OCI-LY7 (cell line): ENCODE measurements around the gene UGT1A3. TPM values are rescaled to one million over a fixed set of nuclear protein-coding genes. Genes with fewer than 3 reads are reported as not detected.

ENCODE experiments used
- BruUV-seq: library from RNA; stranded (reverse); fragments of 400-500 nt; replicated peaks from 2 replicates; lab custom pipeline; 2021; lab: Mats Ljungman, UMichigan
- CTCF ChIA-PET: fragments of 300-600 bp; sonication (Branson Sonifier 250); formaldehyde crosslinking; loops from one replicate; lab custom pipeline; 2022; ENCODE audit warnings: antibody characterized with exemption; ENCODE audit not compliant: unreplicated experiment; lab: Charles Lee
- POLR2A ChIA-PET: fragments of 300-600 bp; sonication (Branson Sonifier 250); formaldehyde crosslinking; loops from one replicate; lab custom pipeline; 2022; ENCODE audit warnings: antibody characterized with exemption; lab: Charles Lee
- DNase-seq: peaks from one replicate; pipeline ENCODE4 v3.0.0-alpha.2; 2015; ENCODE audit warnings: low spot score
- H2AFZ ChIP-seq: fragments of 200-600 bp; sonication (generic), shearing (Covaris generic); 2 replicates; pipeline ENCODE4 v1.6.1; 2014; ENCODE audit warnings: mild to moderate bottlenecking, antibody characterized with exemption, low read length, moderate library complexity
- H3K27ac ChIP-seq: fragments of 200-600 bp; sonication (generic); 2 replicates; pipeline ENCODE4 v1.5.1; 2014; ENCODE audit warnings: mixed run types, low read depth, mild to moderate bottlenecking, moderate library complexity, low read length, inconsistent platforms; ENCODE audit not compliant: poor library complexity, severe bottlenecking
- H3K36me3 ChIP-seq: fragments of 200-600 bp; sonication (generic); 2 replicates; pipeline ENCODE4 v1.6.1; 2014; ENCODE audit warnings: mild to moderate bottlenecking, antibody characterized with exemption, low read length, moderate library complexity, mixed read lengths; ENCODE audit not compliant: insufficient read depth
- H3K4me1 ChIP-seq: fragments of 200-600 bp; sonication (generic); 2 replicates; pipeline ENCODE4 v1.5.1; 2014; ENCODE audit warnings: mild to moderate bottlenecking, low read length; ENCODE audit not compliant: insufficient read depth, poor library complexity, severe bottlenecking
- H3K4me2 ChIP-seq: fragments of 200-600 bp; sonication (generic); 2 replicates; pipeline ENCODE4 v1.6.1; 2014; ENCODE audit warnings: mild to moderate bottlenecking, low read length
- H3K4me3 ChIP-seq: fragments of 200-600 bp; sonication (generic); 2 replicates; pipeline ENCODE4 v1.5.1; 2014; ENCODE audit warnings: mild to moderate bottlenecking, low read depth, low read length; ENCODE audit not compliant: poor library complexity, severe bottlenecking
- H3K79me2 ChIP-seq: fragments of 200-600 bp; sonication (generic); 2 replicates; pipeline ENCODE4 v1.6.1; 2016; ENCODE audit warnings: low read depth, mild to moderate bottlenecking, low read length, moderate library complexity, mixed read lengths; ENCODE audit not compliant: insufficient read depth
- H3K9me2 ChIP-seq: fragments of 200-600 bp; sonication (generic); 2 replicates; pipeline ENCODE4 v1.6.1; 2016; ENCODE audit warnings: mild to moderate bottlenecking, low read length, mixed read lengths; ENCODE audit not compliant: insufficient read depth
- H3K9me3 ChIP-seq: fragments of 200-600 bp; sonication (generic); 2 replicates; pipeline ENCODE4 v1.6.1; 2014; ENCODE audit warnings: mild to moderate bottlenecking, mixed run types, low read length, mixed read lengths
- H4K20me1 ChIP-seq: fragments of 200-600 bp; sonication (generic); 2 replicates; pipeline ENCODE4 v1.6.1; 2014; ENCODE audit warnings: mild to moderate bottlenecking, antibody characterized with exemption, low read length, moderate library complexity, mixed read lengths; ENCODE audit not compliant: insufficient read depth
- CTCF ChIP-seq: fragments of 200-600 bp; sonication (generic); conservative IDR thresholded peaks from 2 replicates; pipeline ENCODE4 v1.5.1; 2014; ENCODE audit warnings: mild to moderate bottlenecking, antibody characterized with exemption, low read length, moderate library complexity, mixed read lengths
- EZH2phosphoT487 ChIP-seq: fragments of 200-600 bp; sonication (generic); IDR thresholded peaks from 2 replicates; pipeline ENCODE4 v1.6.1; 2018; ENCODE audit warnings: low read depth, borderline replicate concordance, mild to moderate bottlenecking, mixed run types, antibody characterized with exemption, low read length, moderate library complexity, mixed read lengths
- intact Hi-C: fragments of 100-400 bp; cut with micrococcal nuclease; formaldehyde crosslinking; loops from one replicate; pipeline ENCODE4 v1.10.0; 2022; ENCODE audit not compliant: unreplicated experiment
- total RNA-seq, 2 experiments: library from RNA; depleted of rRNA in 1 of 2; stranded (reverse); fragments of >200 nt in 1 of 2; shearing (Covaris generic) in 1 of 2; gene quantifications; 2 replicates each; pipeline ENCODE4 v1.2.3, GENCODE V29; 2014 to 2022

UGT1A3 gene
- total RNA-seq, 2 experiments from 2014 or later = not detected

DNA sequence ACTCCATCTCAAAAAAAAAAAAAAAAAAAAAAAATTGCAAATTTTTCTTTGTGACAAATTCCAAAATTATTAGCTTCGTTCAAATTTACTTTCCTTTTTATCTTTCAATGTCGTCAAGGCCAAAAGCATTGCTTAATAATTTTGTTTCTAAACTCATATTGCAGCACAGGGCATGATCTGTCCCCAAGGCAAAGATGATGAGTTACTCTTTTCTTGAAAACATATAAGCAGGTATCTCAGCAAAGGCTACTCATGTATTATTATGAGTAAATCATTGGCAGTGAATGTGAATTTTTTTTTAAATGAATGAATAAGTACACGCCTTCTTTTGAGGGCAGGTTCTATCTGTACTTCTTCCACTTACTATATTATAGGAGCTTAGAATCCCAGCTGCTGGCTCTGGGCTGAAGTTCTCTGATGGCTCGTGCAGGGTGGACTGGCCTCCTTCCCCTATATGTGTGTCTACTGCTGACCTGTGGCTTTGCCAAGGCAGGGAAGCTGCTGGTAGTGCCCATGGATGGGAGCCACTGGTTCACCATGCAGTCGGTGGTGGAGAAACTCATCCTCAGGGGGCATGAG, 47.2 kb upstream of the UGT1A3 start, which contains the start of gene UGT1A7:
UGT1A7 (plus strand) TSS at position 381 of the 579 bp plus-strand sequence; CDS start at position 418, 37 bp downstream.
- H3K79me2 ChIP-seq = no peaks in the 10 kb centered on the region
- CTCF ChIA-PET = no interaction called here

GRCh38 chr2:233684640-233685039, 44.2 kb upstream of the UGT1A3 start:
- no peak overlapping the region for H2AFZ ChIP-seq
- no peaks in the 10 kb centered on the region for H3K79me2 ChIP-seq
- no peaks in the 10 kb centered on the region for H3K36me3 ChIP-seq
- no peaks in the 10 kb centered on the region for H3K9me3 ChIP-seq
- intact Hi-C loops = no loop called here
- H4K20me1 ChIP-seq = no peaks in the 10 kb centered on the region
- TF ChIP-seq EZH2phosphoT487 (no peak), CTCF (no peak)
- H3K4me2 ChIP-seq = no peak overlapping the region
- H3K27ac ChIP-seq = no peak overlapping the region
- no peaks in the 10 kb centered on the region for H3K9me2 ChIP-seq
- DNase-seq = no peak
- H3K4me1 ChIP-seq = peaks cover 3% of the 10 kb centered on the region
- no TSS peak for BruUV-seq
- H3K4me3 ChIP-seq = no peak overlapping the region
- ChIA-PET POLR2A (no interaction called here), CTCF (no interaction called here)

More for the DNA sequence above, 47.2 kb upstream of the UGT1A3 start, which contains the start of gene UGT1A7:
- Histone ChIP-seq H3K9me2 (no peaks in the 10 kb centered on the region), H4K20me1 (no peaks in the 10 kb centered on the region), H3K4me2 (no peak within 1 kb of the TSS), H3K27ac (no peak within 1 kb of the TSS), H2AFZ (no peak within 1 kb of the TSS), H3K36me3 (no peaks in the 10 kb centered on the region), H3K4me1 (peaks cover 3% of the 10 kb centered on the region), H3K4me3 (no peak within 1 kb of the TSS), H3K9me3 (no peaks in the 10 kb centered on the region)
- no TSS peak for BruUV-seq
- TF ChIP-seq EZH2phosphoT487 = no peak
- no peak for TF ChIP-seq CTCF
- DNase-seq = no peak
- POLR2A ChIA-PET = interaction anchor here (0.6 to 0.7 kb wide), 4 partner anchors 44 to 918 kb away, joined by 3 read pairs; no protein-coding TSS in a partner anchor
- intact Hi-C loops = no loop called here

DNA sequence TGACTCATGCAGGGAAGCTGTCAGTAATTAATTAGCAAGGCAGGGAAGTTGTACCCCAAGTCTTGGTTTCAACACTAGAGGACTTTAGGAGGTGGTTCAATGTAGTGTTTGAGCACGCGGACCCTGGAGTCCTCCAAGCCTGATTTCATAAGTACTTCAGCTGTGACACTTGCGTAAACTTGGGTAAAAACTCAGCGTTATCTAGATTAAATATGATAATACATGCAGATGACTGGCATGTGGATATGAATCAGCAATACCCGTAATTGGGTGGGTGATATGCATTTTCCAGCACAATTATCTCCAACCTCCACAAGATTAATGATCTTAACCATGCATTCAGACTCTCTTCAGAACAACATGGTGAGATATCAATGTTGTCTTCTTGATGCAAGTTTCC, 41.9 kb upstream of the UGT1A3 start:
- DNase-seq = no peak
- Histone ChIP-seq H3K4me2 (no peak overlapping the region), H3K4me1 (peaks cover 3% of the 10 kb centered on the region), H3K9me3 (no peaks in the 10 kb centered on the region), H3K79me2 (no peaks in the 10 kb centered on the region), H4K20me1 (no peaks in the 10 kb centered on the region), H3K4me3 (no peak overlapping the region), H3K9me2 (no peaks in the 10 kb centered on the region), H3K36me3 (no peaks in the 10 kb centered on the region), H2AFZ (no peak overlapping the region), H3K27ac (no peak overlapping the region)
- ChIA-PET POLR2A (no interaction called here), CTCF (no interaction called here)
- TF ChIP-seq CTCF = no peak
- TF ChIP-seq EZH2phosphoT487 = no peak
- no TSS peak for BruUV-seq
- intact Hi-C loops = no loop called here
